Measurements from ENCODE around the gene KRT6B. TPM values are rescaled to one million over a fixed set of nuclear protein-coding genes. Genes with fewer than 3 reads are reported as not detected.

KRT6B gene
- total RNA-seq, 1 experiment from 2014 or later, result not detected

- H3K36me3 ChIP-seq (ENCODE audit: insufficient read depth, low read length, poor library complexity, severe bottlenecking), result no peaks in the 10 kb centered on the region
- H3K4me3 ChIP-seq (ENCODE audit: low read depth, low read length, poor library complexity, severe bottlenecking), result no peak overlapping the region
- no peaks in the 10 kb centered on the region for H3K27me3 ChIP-seq (replicated peaks; ENCODE audit: insufficient read depth, low read depth, low read length, poor library complexity)
- POLR2A ChIA-PET (ENCODE audit: low non-redundant PET), result no interaction called here
- CTCF ChIA-PET, result no interaction called here
- H3K9me3 ChIP-seq (ENCODE audit: low read depth, low read length, poor library complexity, severe bottlenecking), result no peaks in the 10 kb centered on the region
- no TSS peak for BruUV-seq (replicated peaks)
- H3K4me1 ChIP-seq (ENCODE audit: insufficient read depth, low read length, poor library complexity, severe bottlenecking), result no peaks in the 10 kb centered on the region
- TF ChIP-seq CTCF (conservative IDR thresholded peaks at IDR 0.05; ENCODE audit: low read depth, low read length) (no peak), EZH2 (IDR thresholded peaks at IDR 0.05; ENCODE audit: borderline replicate concordance, low read depth, low read length, poor library complexity, severe bottlenecking) (no peak)
- no peak for DNase-seq (ENCODE audit: low spot score)
- H3K27ac ChIP-seq (ENCODE audit: low read depth, low read length, poor library complexity, severe bottlenecking), result no peak overlapping the region
- intact Hi-C loops (cut with micrococcal nuclease; ENCODE audit: unreplicated experiment), result no loop called here
Observed at GRCh38 chr12:52438305-52439301, 13.3 kb downstream of the KRT6B start.

GRCh38 chr12:52437508-52437907, 14.4 kb downstream of the KRT6B start:
- DNase-seq (ENCODE audit: low spot score), result no peak
- ChIA-PET POLR2A (ENCODE audit: low non-redundant PET) (no interaction called here), CTCF (no interaction called here)
- Histone ChIP-seq H3K27me3 (replicated peaks; ENCODE audit: insufficient read depth, low read depth, low read length, poor library complexity) (peaks cover 3% of the 10 kb centered on the region), H3K4me1 (ENCODE audit: insufficient read depth, low read length, poor library complexity, severe bottlenecking) (no peaks in the 10 kb centered on the region), H3K4me3 (ENCODE audit: low read depth, low read length, poor library complexity, severe bottlenecking) (no peak overlapping the region), H3K36me3 (ENCODE audit: insufficient read depth, low read length, poor library complexity, severe bottlenecking) (no peaks in the 10 kb centered on the region), H3K27ac (ENCODE audit: low read depth, low read length, poor library complexity, severe bottlenecking) (no peak overlapping the region), H3K9me3 (ENCODE audit: low read depth, low read length, poor library complexity, severe bottlenecking) (no peaks in the 10 kb centered on the region)
- TF ChIP-seq CTCF (conservative IDR thresholded peaks at IDR 0.05; ENCODE audit: low read depth, low read length), result no peak
- TF ChIP-seq EZH2 (IDR thresholded peaks at IDR 0.05; ENCODE audit: borderline replicate concordance, low read depth, low read length, poor library complexity, severe bottlenecking), result no peak
- no TSS peak for BruUV-seq (replicated peaks)
- intact Hi-C loops (cut with micrococcal nuclease; ENCODE audit: unreplicated experiment), result no loop called here

- Histone ChIP-seq H3K4me1 (ENCODE audit: insufficient read depth, low read length, poor library complexity, severe bottlenecking) (no peaks in the 10 kb centered on the region), H3K27me3 (replicated peaks; ENCODE audit: insufficient read depth, low read depth, low read length, poor library complexity) (peaks cover 9% of the 10 kb centered on the region), H3K27ac (ENCODE audit: low read depth, low read length, poor library complexity, severe bottlenecking) (no peak overlapping the region), H3K4me3 (ENCODE audit: low read depth, low read length, poor library complexity, severe bottlenecking) (no peak overlapping the region), H3K9me3 (ENCODE audit: low read depth, low read length, poor library complexity, severe bottlenecking) (no peaks in the 10 kb centered on the region), H3K36me3 (ENCODE audit: insufficient read depth, low read length, poor library complexity, severe bottlenecking) (no peaks in the 10 kb centered on the region)
- intact Hi-C loops (cut with micrococcal nuclease; ENCODE audit: unreplicated experiment), result no loop called here
- TF ChIP-seq EZH2 (IDR thresholded peaks at IDR 0.05; ENCODE audit: borderline replicate concordance, low read depth, low read length, poor library complexity, severe bottlenecking) (no peak), CTCF (conservative IDR thresholded peaks at IDR 0.05; ENCODE audit: low read depth, low read length) (no peak)
- no TSS peak for BruUV-seq (replicated peaks)
- POLR2A ChIA-PET (ENCODE audit: low non-redundant PET), result no interaction called here
- CTCF ChIA-PET, result no interaction called here
- no peak for DNase-seq (ENCODE audit: low spot score)
Observed at GRCh38 chr12:52436828-52437474, 15.0 kb downstream of the KRT6B start.
